Gastrocnemius medialis (tissue), 4 donors: Measurements from ENCODE around the gene VPS26C.

Source experiments
- CTCF ChIP-seq, 5 experiments: fragments of 450-650 bp in 3 of 5; fragments of 200-600 bp in 2 of 5; sonication (generic) in 2 of 5; IDR thresholded peaks in 4 of 5; conservative IDR thresholded peaks in 1 of 5; 1 replicate in 4 of 5; 2 replicates in 1 of 5; pipeline ENCODE4 v1.5.1; 2016 to 2019; ENCODE audit warnings: antibody characterized with exemption in 5 of 5, mild to moderate bottlenecking in 3 of 5, moderate library complexity in 3 of 5
- POLR2A ChIP-seq, 2 donors: fragments of 450-650 bp; IDR thresholded peaks; one replicate each; pipeline ENCODE4 v1.6.1; 2017; ENCODE audit warnings: antibody characterized with exemption in 2 of 2, mild to moderate bottlenecking in 2 of 2, moderate library complexity in 2 of 2

- TF ChIP-seq CTCF (IDR thresholded peaks at IDR 0.05 in 4 of 5, conservative IDR thresholded peaks at IDR 0.05 in 1 of 5) (no peak), POLR2A (IDR thresholded peaks at IDR 0.05) (no peak)
Observed at GRCh38 chr21:37233551-37234146, 33.5 kb downstream of the VPS26C start.
